Psoas muscle (tissue), 8 donors: Measurements from ENCODE around the gene BANF1. TPM values are rescaled to one million over a fixed set of nuclear protein-coding genes. Genes with fewer than 3 reads are reported as not detected.
A peak's percentile ranks its signal among the peaks of the same experiment; 100 is the strongest.

Experiments used
- ATAC-seq, 4 donors: fragments of 200-7000 bp; cut with Tn5 transposase; one replicate each; pipeline ENCODE4 v1.9.1; 2020; ENCODE audit warnings: moderate library complexity in 3 of 4, mild to moderate bottlenecking in 2 of 4
- DNase-seq, 2 donors: peaks; one replicate each; pipeline ENCODE4 v3.0.0-alpha.2; 2020
- H3K27ac ChIP-seq: fragments of 200-600 bp; one replicate; pipeline ENCODE4 v1.8.0; 2022
- H3K27me3 ChIP-seq, 3 donors: fragments of 200-600 bp in 1 of 3; one replicate each; pipeline versions ENCODE4 v1.6.1 to v1.8.0; 2013 to 2022; ENCODE audit warnings: low read length in 2 of 3, mild to moderate bottlenecking in 2 of 3, moderate library complexity in 1 of 3; ENCODE audit not compliant: insufficient read depth in 3 of 3
- H3K36me3 ChIP-seq, 2 donors: fragments of 200-600 bp in 1 of 2; one replicate each; pipeline versions ENCODE4 v1.6.1 to v1.8.0; 2013 to 2022; ENCODE audit warnings: low read depth in 1 of 2, mild to moderate bottlenecking in 1 of 2, moderate library complexity in 1 of 2; ENCODE audit not compliant: insufficient read depth in 1 of 2
- H3K4me1 ChIP-seq: fragments of 200-600 bp; one replicate; pipeline ENCODE4 v1.8.0; 2022
- H3K4me3 ChIP-seq: fragments of 200-600 bp; one replicate; pipeline ENCODE4 v1.8.0; 2022; ENCODE audit warnings: mild to moderate bottlenecking
- H3K9me3 ChIP-seq: fragments of 200-600 bp; one replicate; pipeline ENCODE4 v1.8.0; 2022
- CTCF ChIP-seq: fragments of 200-600 bp; IDR thresholded peaks from one replicate; pipeline ENCODE4 v1.8.0; 2022; ENCODE audit warnings: antibody characterized with exemption
- WGBS, 3 donors: extraction: QIAGEN DNeasy Blood & Tissue Kit; methylation state at CpG; one replicate each; pipeline versions ENCODE4 v1.1.6 to v1.1.7; 2013; 5-methylcytosine and 5-hydroxymethylcytosine counted together
- intact Hi-C, 2 donors: fragments of 100-400 bp; cut with DNase I; formaldehyde crosslinking; loops; one replicate each; pipeline versions ENCODE4 v1.11.0 to v1.14.2; 2022
- polyA plus RNA-seq, 3 donors: library from polyadenylated mRNA; stranded (reverse); fragments of 200-250 nt; gene quantifications; one replicate each; pipeline ENCODE4 v1.2.3, GENCODE V29; 2013
- total RNA-seq, 4 donors: library from RNA; stranded (reverse); fragmentation: NEBNext Ultra II Directional in 2 of 4; extraction: Animal tissue kit (Norgen Biotek cat#: 25700) in 2 of 4; gene quantifications; one replicate each; pipeline versions ENCODE4 v1.2.1 to v1.2.4, GENCODE V29; 2021 to 2023
- donor health status: healthy with polysubstance abuse.
- donor health status: DM: no; HTN: no; CAD: no; lungs with moderate emphysema.
- donor health status: Bipolar disorder and iron deficiency.
- donor health status: healthy.
- donor health status: DM: yes; HTN: yes; CAD: no.
- donor health status: DM: no; HTN: no; CAD: no.
- donor health status: DM: no; HTN: no; CAD: no.
- donor health status: DM: yes; HTN: yes; CAD: no.

BANF1 gene
- total and polyA plus RNA-seq, 7 donors: 251 to 384 (median 329) TPM

- intact Hi-C loops: no loop called here
- 64 to 70% (median 66%) methylated on average over 17 of the region's 17 CpGs for WGBS, 3 donors
Observed at GRCh38 chr11:65958774-65959420, 43.4 kb upstream of the BANF1 start.

GRCh38 chr11:65960824-65961266, 41.5 kb upstream of the BANF1 start:
- peak; percentile 2 to 38 (median 14) for ATAC-seq
- 48 to 52% (median 51%) methylated on average over 16 of the region's 16 CpGs for WGBS, 3 donors
- intact Hi-C loops: loop anchor here (1.0 to 5.0 kb wide), 3 partner anchors 41 to 74 kb away; partner anchors contain the start of genes BANF1 (in 2 of the 2), EIF1AD (in 2 of the 2) and FIBP (in 2 of the 2)

More at GRCh38 chr11:65958774-65959420, 43.4 kb upstream of the BANF1 start:
- Histone ChIP-seq H3K36me3 (peaks cover 0 to 2% of the 10 kb centered on the region in 2 donors), H3K27ac (no peak overlapping the region), H3K27me3 (peaks cover 0 to 1% (median 0%) of the 10 kb centered on the region in 3 donors), H3K9me3 (no peaks in the 10 kb centered on the region), H3K4me1 (peaks cover 15% of the 10 kb centered on the region), H3K4me3 (no peak overlapping the region)
- ATAC-seq (no peak), DNase-seq (no peak)
- TF ChIP-seq CTCF: no peak

GRCh38 chr11:65961267-65962140, 40.8 kb upstream of the BANF1 start, which contains the start of gene SART1:
SART1 (plus strand) TSS chr11:65961734; CDS start chr11:65961781, 47 bp downstream.
- H3K9me3 ChIP-seq: no peaks in the 10 kb centered on the region
- peak; percentile 98 to 99 for DNase-seq
- no peak for TF ChIP-seq CTCF
- peak within 1 kb of the TSS; percentile 91 for H3K27ac ChIP-seq
- H3K4me3 ChIP-seq: peak within 1 kb of the TSS; percentile 100
- peaks cover 5 to 28% of the 10 kb centered on the region in 2 donors for H3K36me3 ChIP-seq
- intact Hi-C loops: loop anchor here (1.0 to 5.0 kb wide), 3 partner anchors 41 to 74 kb away; partner anchors contain the start of genes BANF1 (in 2 of the 2), EIF1AD (in 2 of the 2) and FIBP (in 2 of the 2)
- peak; percentile 97 to 99 (median 98) for ATAC-seq
- 0% methylated on average over 76 to 97 of the region's 97 CpGs for WGBS, 3 donors
- no peaks in the 10 kb centered on the region for H3K27me3 ChIP-seq
- peaks cover 15% of the 10 kb centered on the region for H3K4me1 ChIP-seq

More at GRCh38 chr11:65960824-65961266, 41.5 kb upstream of the BANF1 start:
- no peaks in the 10 kb centered on the region for H3K9me3 ChIP-seq
- no peak for DNase-seq
- peaks cover 15% of the 10 kb centered on the region for H3K4me1 ChIP-seq
- peak overlapping the region; percentile 91 for H3K27ac ChIP-seq
- TF ChIP-seq CTCF: no peak
- no peaks in the 10 kb centered on the region for H3K27me3 ChIP-seq
- peak overlapping the region; percentile 100 for H3K4me3 ChIP-seq
- H3K36me3 ChIP-seq: peaks cover 0 to 21% of the 10 kb centered on the region in 2 donors

GRCh38 chr11:65962141-65962564, 40.1 kb upstream of the BANF1 start:
- DNase-seq (no peak), ATAC-seq (peak in 2 of 4 donors; percentile 2 to 4)
- 6 to 7% (median 6%) methylated on average over 12 to 13 of the region's 13 CpGs for WGBS, 3 donors
- Histone ChIP-seq H3K36me3 (peaks cover 6 to 35% of the 10 kb centered on the region in 2 donors), H3K9me3 (no peaks in the 10 kb centered on the region), H3K4me3 (peak overlapping the region; percentile 100), H3K27ac (peak overlapping the region; percentile 91), H3K4me1 (peaks cover 15% of the 10 kb centered on the region), H3K27me3 (no peaks in the 10 kb centered on the region)
- intact Hi-C loops: loop anchor here (5.0 kb wide), 2 partner anchors 40 to 75 kb away; partner anchors contain the start of genes FIBP (in 2 of the 2), BANF1 (in 1 of the 2) and EIF1AD (in 1 of the 2)
- no peak for TF ChIP-seq CTCF
